Stomach (tissue), 4 donors: ENCODE measurements around the gene ZBTB45.

Experiments used
- POLR2A ChIP-seq, 4 donors: fragments of 450-650 bp; IDR thresholded peaks; one replicate each; pipeline ENCODE4 v1.6.1; 2016; ENCODE audit warnings: antibody characterized with exemption in 4 of 4, control low read depth in 2 of 4, mild to moderate bottlenecking in 1 of 4, moderate library complexity in 1 of 4
- POLR2AphosphoS5 ChIP-seq, 3 donors: sonication (generic); formaldehyde crosslinking; IDR thresholded peaks; one replicate each; pipeline ENCODE4 v1.6.1; 2016; ENCODE audit warnings: antibody characterized with exemption in 3 of 3
- TF ChIP-seq, protein P1 (sequence below), 7 experiments: fragments of 450-650 bp in 4 of 7; fragments of 200-600 bp in 3 of 7; sonication (generic) in 3 of 7; IDR thresholded peaks; one replicate each; pipeline ENCODE4 v1.5.1; 2016 to 2019; ENCODE audit warnings: antibody characterized with exemption in 7 of 7, control low read depth in 2 of 7, mild to moderate bottlenecking in 1 of 7

DNA sequence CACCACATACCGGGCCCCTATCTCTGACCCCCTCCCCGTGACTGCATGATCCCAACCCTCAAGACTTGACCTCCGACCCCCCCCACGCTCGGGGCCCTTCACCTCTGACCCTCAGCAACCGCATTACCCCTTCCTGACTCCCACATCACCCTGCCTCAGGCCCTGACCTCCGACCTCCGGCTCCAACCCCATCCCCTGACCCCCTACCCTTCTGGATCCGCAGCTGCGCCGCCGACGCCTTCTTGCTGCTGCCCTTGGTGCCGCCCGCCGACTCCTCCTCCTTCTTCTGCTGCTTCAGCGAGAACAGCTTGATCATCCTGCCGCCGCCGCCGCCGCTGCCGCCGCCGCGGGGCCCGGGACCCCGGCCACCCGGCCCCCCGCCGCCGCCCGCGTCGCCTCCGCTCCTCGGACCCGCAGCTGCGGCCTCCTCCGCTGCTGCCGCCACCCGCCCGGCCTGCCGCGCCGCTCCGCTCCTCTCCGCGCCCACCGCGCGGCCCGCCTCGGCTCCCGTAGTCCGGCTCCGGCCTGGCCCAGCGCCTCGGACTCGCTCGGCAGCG is 38.5 kb upstream of the ZBTB45 start, which contains the start of gene UBE2M:
- TF ChIP-seq, protein P1, sequence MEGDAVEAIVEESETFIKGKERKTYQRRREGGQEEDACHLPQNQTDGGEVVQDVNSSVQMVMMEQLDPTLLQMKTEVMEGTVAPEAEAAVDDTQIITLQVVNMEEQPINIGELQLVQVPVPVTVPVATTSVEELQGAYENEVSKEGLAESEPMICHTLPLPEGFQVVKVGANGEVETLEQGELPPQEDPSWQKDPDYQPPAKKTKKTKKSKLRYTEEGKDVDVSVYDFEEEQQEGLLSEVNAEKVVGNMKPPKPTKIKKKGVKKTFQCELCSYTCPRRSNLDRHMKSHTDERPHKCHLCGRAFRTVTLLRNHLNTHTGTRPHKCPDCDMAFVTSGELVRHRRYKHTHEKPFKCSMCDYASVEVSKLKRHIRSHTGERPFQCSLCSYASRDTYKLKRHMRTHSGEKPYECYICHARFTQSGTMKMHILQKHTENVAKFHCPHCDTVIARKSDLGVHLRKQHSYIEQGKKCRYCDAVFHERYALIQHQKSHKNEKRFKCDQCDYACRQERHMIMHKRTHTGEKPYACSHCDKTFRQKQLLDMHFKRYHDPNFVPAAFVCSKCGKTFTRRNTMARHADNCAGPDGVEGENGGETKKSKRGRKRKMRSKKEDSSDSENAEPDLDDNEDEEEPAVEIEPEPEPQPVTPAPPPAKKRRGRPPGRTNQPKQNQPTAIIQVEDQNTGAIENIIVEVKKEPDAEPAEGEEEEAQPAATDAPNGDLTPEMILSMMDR (IDR thresholded peaks at IDR 0.05), result no peak
- TF ChIP-seq POLR2A (IDR thresholded peaks at IDR 0.05) (no peak), POLR2AphosphoS5 (IDR thresholded peaks at IDR 0.05) (peak in 1 of 3 donors; percentile 21)
